D721Med (cell line): ENCODE results near the gene GPR17.

Source experiments
- DNase-seq: peaks from one replicate; pipeline ENCODE4 v3.0.0; 2011; ENCODE audit warnings: low spot score; ENCODE audit not compliant: insufficient read length
- FAIRE-seq: peaks from 2 replicates; lab custom pipeline; 2011; peaks lifted over from hg19 to GRCh38; lab: Jason Lieb, UNC
- TF ChIP-seq, protein P1 (sequence below): IDR thresholded peaks from 2 replicates; pipeline ENCODE4 v1.5.1; 2012; ENCODE audit warnings: mild to moderate bottlenecking, control low read depth; ENCODE audit not compliant: insufficient read depth; ENCODE audit errors: missing control alignments

GPR17 gene

DNA sequence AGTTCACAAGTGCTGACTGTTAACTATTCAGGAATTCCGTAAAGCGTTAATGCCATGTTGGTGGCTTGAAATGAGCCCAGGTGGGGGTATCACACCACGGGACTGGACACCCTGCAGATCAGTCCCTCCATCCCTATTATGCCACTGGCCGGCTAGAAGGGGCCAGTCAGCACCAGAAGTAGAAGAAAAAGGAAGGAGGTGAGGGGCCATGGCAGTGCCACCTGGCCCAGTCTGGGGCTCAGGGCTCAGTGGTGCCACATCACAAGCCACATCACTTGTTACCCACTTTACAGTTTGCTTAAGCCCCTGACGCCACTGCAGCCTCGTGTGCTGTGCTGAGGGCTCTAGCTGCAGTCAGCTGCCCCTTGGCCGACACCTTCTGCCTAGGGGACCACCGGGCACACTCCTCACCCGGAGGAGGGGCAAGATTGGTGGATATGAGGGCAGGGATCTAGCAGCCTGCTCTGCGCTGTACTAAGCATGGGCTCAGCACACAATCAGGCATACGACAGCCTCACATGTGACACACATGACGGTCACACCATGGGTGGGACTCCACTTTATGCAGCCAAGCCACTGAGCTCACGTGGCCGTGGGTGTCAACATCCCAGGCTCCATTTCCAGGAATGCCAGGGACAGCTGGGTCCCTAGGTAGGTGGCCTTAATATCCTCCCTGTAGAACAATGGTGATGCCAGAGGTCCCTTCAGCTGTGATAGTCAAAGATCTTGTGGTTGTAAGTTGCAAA is 25.8 kb downstream of the GPR17 start:
- FAIRE-seq (no peak), DNase-seq (no peak)
- TF ChIP-seq, protein P1, sequence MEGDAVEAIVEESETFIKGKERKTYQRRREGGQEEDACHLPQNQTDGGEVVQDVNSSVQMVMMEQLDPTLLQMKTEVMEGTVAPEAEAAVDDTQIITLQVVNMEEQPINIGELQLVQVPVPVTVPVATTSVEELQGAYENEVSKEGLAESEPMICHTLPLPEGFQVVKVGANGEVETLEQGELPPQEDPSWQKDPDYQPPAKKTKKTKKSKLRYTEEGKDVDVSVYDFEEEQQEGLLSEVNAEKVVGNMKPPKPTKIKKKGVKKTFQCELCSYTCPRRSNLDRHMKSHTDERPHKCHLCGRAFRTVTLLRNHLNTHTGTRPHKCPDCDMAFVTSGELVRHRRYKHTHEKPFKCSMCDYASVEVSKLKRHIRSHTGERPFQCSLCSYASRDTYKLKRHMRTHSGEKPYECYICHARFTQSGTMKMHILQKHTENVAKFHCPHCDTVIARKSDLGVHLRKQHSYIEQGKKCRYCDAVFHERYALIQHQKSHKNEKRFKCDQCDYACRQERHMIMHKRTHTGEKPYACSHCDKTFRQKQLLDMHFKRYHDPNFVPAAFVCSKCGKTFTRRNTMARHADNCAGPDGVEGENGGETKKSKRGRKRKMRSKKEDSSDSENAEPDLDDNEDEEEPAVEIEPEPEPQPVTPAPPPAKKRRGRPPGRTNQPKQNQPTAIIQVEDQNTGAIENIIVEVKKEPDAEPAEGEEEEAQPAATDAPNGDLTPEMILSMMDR = no peak

DNA sequence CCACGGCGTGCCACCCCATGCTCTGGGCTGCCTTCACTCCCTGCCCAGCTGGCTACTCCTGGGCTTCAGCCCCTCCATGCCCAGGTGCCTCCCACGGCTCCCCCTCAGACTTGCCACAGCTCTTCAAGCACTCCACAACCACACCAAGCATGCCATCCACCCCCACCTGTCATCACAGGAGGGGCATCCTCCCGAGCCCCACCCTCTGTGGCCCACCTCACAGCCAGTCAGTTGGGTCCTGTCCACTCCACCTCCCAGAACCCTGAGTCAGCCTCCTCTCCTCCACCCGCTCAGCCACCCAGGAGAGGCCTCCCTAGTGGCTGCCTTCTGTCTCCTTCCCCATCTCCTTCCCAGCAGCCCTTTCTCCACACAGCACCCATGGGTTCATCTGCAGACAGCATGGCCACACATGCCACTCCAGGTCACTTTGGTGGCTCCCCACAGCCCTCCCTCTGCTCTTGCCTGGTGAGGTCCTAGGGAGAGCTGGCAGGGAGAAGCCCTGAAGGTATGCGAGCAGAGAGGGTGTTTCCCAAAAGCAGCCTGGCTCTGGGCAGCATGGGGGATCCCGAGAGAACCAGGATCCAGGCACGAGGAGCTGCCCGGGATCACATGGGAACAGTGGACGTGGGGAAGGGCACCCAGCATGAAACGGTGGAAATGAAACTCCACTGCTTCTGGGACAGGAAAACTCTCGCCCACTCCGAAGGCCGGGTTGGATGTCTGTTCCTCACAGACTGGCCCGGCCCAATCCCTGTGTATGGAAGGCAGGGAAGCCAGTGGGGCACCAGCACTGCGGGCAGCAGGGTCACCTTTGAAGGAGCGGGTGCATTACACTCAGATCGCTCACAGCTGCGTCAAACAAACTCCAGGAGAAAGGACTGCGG is 26.6 kb downstream of the GPR17 start:
- FAIRE-seq (no peak), DNase-seq (peak; percentile 10)
- TF ChIP-seq, protein P1 = no peak

DNA sequence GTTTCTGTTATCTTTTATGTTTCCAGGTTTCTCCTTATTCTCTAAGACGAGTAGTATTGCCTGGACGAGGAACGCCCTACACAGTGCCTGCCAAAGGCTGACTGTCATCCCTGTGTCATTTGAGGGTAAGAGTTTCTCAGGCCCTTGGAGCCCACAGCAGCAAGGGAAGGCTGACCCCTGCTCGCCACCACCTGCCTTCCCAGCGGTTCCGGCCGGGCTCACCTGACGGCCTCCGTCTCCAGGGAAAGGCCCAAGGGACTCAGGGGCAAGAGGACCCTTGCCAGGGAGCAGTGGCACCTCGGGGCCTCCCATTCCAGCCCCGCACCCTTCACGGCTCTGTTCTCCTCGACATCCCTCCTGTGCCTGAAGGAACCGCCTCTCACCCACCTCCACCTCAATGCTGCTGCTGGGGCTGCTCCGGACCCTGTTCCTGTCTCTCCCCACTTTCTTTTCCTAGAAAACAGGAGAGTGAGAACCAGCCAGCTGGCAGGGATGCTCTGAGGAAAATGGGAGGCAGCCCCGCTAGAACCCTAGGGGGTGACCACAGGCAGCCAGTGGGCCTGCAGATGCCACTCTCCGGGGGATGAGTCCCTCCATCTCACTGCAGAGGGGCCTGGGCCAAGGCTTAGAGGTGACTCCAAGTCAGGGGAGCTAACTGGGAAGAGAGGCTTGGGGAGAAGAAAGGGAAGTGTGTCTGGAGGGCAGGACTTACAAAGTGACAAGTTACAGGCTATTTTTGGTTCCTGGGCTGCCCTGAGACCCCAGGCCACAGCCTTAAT is 27.5 kb downstream of the GPR17 start:
- DNase-seq = no peak
- TF ChIP-seq, protein P1 = no peak
- no peak for FAIRE-seq

DNA sequence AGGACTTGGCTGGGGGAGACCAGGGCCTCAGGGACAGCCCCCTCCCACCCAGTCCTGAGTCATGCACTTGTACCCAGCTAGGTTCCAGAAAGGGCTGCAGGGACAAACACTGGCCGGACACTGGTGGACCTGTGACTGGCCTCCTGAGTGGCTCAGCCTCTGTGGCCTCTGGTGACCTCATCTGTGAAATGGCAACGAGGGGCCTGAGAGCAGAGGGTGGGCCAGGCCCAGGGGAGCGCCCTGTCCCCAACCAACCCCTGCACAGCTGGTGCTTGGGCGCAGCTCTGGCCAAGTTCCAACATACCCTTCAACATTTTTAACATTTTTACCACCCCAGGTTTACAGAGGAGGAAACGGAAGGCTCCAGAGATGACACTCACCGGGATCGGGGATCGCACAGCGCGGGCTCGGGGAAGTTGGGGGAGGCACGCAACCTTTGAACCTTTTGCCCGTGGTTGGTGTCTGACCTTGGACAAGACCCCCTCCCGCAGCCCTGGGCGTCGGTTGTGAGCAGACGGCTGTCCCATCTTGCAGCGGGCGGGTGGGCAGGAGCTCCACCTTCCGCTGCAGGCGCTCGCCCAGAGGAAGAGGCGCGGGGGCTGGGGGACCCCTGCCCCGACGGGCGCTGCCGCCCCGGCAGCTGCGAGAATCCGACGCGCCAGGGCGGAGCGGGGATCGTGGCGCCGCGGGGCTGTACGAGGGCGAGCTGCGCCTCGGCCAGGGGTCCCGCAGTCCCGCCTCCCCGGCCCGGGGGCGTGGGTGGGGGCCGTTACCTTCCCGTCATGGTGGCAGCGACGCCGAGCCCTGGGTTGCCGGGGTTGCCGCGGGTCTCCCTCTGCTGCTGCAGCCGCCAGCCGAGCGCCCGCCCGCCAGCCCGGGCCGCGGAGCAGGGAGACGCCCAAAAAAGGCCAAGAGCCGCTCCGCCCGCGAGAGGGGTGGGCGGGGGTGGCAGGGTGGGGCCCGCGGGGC is 28.6 kb downstream of the GPR17 start:
- TF ChIP-seq, protein P1 = no peak
- FAIRE-seq (no peak), DNase-seq (peak; percentile 32)

DNA sequence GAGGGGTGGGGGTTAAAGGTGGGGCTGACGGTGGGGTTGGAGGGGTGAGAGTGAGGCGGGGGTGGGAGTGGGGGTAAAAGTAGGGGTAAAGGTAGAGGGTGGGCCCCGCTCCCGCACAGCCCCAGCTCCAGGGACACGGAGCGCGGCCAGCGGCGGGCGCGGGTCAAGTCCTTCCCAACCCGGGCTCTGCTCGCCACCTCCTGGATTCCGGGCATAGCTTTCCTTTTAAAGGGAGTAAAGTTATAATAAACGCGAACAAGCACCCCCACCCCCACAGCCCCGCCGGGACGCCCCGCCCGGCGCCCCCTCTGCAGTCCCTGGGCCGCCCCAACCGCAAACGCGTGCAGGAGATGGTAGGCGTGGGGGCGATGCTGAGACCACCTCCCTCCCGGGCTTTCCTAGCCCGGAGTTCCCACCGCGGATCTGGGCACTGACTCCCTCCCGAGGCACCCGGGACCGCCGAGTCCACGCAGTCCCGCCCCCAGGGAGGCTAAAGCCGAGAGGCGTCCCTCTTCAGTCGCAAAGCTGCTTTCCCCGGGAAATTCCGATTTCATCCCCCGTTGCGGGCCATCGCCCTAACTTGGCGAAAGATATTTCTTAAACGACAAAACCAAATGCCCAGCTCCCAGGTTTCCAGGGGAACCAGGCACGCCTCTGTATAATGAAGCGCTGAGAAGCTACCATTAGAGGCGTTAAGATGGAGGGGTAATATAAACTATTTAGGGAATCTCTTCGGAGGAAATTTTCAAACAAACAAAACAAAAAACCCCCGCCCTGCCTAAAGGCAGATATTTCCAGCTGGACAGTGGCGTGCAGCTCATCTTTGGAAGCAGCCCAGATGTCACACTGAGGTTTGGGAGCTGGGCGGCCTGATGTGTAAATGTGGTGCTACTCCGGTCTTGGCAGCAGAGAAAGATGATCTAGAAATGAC is 29.6 kb downstream of the GPR17 start, which contains the start of gene LIMS2:
Gene LIMS2, minus strand, starts transcription at position 200 of the 931 bp plus-strand sequence. CDS start 506 bp downstream, outside the sequence.
- TF ChIP-seq, protein P1 = no peak
- peak; percentile 25 for DNase-seq
- no peak for FAIRE-seq
